ENCODE results near the gene DNAJA1.
"Not testable (repeated sequence)": the region's sequence is repeated elsewhere in the genome, so short reads cannot be mapped to it uniquely, and the experiment has no call there.

DNAJA1 gene

DNA sequence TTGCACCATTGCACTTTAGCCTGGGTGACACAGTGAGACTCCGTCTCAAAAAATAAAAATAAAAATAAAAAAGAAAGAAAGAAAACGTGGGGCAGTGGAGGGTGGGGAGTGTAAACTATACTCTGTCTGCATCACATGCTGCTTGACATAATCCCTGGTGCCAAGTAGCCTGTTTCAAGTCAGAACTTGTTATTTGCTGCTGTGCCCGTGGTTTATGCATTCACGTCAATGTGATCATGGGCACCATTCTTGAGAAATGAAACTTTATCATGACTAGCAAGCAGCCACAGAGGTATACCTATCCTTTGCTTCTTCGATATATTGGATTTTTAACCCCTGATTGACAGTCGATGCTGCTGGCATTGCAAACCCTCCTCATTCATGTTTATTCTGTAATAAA lies 55.5 kb downstream of the DNAJA1 start:
- FAIRE-seq (no peak), DNase-seq (ENCODE audit: insufficient read length, low spot score) (no peak)
- TF ChIP-seq POLR2A (IDR thresholded peaks at IDR 0.05; ENCODE audit: low read depth, low read length): no peak

DNA sequence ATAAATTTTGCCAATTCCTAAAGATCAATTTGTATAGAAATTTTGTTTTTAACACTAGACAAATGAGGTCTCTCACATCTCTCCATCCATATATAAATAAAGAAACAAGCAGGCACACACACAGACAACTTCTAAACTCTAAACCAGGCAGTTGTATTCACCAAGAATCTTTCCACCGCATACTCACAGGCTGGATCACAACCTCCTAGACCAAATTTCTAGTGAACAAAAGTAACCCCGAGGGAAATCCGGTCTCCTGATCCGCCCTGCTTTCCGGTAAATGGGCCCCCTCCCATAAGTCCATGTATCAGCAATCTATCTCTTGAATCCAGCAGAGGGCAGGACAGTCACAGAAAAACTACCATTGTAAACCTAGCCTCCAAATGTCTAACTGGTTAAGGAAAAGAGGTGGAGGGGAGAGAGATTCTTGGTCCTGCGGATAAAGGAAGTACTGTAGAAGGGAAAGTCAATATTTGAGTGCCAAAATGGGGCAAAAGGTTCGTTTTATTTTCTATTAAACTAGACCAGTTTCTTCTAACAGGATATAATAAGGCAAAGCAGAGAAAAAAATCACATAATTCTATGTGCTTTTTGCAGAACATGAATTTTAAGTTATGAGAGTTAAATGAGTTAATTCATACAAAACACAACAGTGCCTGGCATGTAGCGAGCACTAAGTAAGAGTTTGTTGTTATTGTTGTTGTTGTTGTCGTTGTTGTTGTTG lies 56.2 kb downstream of the DNAJA1 start:
- no peak for TF ChIP-seq POLR2A (IDR thresholded peaks at IDR 0.05; ENCODE audit: low read depth, low read length)
- DNase-seq (ENCODE audit: insufficient read length, low spot score) (peak; percentile 45), FAIRE-seq (peak; percentile 75)

DNA sequence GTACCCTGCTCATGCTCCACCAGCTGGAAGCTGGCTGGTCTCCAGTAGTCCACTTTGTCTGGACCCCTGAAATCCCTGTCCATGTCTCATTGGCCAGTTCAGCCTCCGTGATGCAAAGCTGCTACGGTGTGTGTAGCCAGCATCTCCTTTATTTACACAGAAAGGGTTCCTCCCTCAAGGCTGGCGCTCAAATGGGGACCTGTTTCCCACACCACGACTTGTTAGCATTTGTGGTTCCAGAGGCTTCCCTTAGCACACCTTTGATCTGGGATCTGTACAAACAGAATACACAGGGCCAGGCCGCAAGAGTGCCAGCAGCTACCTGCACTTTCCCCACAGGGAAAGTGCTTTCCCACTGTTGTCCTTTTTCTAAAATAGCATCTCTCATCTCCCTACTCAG lies 57.1 kb downstream of the DNAJA1 start:
- DNase-seq (ENCODE audit: insufficient read length, low spot score) (no peak), FAIRE-seq (no peak)
- TF ChIP-seq POLR2A (IDR thresholded peaks at IDR 0.05; ENCODE audit: low read depth, low read length): no peak

DNA sequence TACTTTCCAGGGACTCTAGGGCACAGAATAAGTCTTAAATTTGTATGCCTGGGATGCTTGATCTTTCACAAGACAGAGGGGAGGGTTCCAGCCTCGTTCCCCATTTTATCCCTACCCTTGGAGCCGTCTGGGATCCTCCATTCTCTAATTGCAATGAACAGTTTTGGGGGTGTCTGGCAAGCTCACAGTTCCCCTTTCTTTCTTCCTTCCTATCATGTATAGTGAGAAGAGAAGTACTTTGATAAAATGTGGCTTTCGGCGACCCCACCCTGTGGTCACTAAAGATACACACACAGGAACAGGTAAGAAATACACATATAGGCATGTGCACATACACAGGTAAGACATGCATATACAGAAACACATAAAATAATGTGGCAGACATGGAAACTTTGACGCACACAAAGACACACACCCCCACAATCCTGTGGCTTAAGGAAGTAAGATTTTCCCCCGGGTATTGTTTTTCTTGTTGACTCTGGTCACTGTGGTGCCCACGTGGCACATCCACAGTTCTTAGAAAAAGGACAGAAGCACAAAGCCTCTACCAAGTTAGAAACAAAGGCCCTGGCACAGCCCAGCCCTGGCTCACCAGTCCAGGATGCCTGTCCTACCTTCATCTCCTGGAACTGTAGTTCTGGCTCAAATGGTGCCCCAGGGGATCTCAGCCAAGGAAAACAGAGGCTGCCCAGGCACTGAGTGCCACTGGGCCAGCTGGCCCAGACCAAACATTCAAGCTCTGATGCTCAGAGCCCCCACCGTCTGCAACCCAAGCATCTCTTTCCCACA lies 57.7 kb downstream of the DNAJA1 start:
- no peak for FAIRE-seq
- DNase-seq (ENCODE audit: insufficient read length, low spot score): no peak
- TF ChIP-seq POLR2A (IDR thresholded peaks at IDR 0.05; ENCODE audit: low read depth, low read length): no peak

DNA sequence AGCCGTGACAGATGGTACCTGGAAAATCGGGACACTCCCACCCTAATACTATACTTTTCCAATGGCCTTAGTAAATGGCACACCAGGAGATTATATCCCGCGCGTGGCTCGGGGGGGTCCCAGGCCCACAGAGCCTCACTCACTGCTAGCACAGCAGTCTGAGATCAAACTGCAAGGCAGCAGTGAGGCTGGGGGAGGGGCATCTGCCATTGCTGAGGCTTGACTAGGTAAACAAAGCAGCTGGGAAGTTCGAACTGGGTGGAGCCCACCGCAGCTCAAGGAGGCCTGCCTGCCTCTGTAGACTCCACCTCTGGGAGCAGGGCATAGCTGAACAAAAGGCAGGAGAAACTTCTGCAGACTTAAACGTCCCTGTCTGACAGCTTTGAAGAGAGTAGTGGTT lies 60.6 kb downstream of the DNAJA1 start:
- DNase-seq (ENCODE audit: insufficient read length, low spot score); FAIRE-seq: not testable (repeated sequence)

Data from H54 (cell line).